GM19351 (cell line): ENCODE results near the gene DNAJC15.
"Not testable (repeated sequence)": the region's sequence is repeated elsewhere in the genome, so short reads cannot be mapped to it uniquely, and the experiment has no call there.

Experiments
- ATAC-seq: cut with Tn5 transposase; IDR thresholded peaks from one replicate; pipeline ENCODE4 v1.9.1; 2021; ENCODE audit warnings: mild to moderate bottlenecking, moderate library complexity; ENCODE audit not compliant: unreplicated experiment

The DNAJC15 gene

DNA sequence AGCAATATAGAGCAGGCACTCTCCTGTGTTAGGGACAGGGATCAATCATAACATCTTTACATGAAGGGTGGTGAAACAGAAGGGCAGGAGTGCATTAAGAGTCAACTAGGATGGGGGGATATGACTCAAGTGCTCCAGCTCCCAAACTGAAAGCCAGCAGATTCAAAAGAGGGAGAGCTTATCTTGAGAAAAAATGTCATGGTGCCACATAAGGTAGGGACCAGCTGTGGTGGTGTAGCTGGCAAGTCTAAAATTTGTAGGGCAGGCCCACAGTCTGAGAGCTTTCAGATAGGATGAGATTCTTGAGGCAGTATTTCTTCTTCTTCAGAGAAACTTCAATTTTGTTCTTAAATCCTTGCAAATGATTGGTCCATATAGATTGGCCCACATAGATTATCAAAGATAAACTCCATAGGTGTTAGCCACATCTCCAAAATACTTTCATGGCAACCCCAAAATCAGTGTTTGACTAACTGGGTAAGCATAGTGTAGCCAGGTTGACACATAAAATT, 19.1 kb downstream of the DNAJC15 start:
- ATAC-seq = no peak

GRCh38 chr13:43044720-43045301, 21.4 kb downstream of the DNAJC15 start:
- ATAC-seq = no peak

DNA sequence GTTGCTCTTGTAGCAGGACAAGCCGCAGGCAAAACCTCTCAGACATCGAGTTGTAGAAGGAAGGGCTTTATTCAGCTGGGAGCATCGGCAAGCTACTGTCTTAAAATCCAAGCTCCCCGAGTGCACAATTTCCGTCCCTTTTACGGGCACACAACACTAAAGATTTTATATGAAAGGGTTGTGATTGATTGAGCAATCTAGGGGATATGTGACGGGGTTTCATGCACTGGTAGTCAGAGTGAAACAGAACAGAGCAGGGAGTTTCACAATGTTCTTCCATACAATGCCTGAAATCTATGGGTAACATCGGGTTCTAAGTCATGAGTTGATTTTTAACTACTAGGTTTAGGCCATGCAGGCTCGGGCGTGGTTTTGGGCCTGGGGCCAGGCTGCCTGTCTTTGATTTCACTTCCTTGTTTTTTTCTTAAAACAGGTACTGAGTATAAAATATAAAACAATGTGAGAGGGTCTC, 22.0 kb downstream of the DNAJC15 start:
- ATAC-seq = not testable (repeated sequence)

DNA sequence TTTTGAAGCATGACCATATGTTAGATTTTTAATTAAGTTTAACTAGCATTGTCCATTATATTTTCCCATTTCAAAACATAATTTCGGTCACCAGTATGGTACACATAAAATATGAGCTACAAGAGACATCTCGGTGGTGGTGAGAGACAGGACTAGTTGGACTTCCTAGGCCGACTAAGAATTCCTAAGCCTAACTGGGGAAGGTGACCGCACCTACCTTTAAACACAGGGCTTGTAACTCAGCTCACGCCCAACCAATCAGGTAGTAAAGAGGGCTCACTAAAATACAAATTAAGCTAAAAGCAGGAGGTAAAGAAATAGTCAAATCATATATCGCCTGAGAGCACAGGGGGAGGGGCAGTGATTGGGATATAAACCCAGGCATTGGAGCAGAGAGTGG, 22.9 kb downstream of the DNAJC15 start:
- ATAC-seq = no peak

DNA sequence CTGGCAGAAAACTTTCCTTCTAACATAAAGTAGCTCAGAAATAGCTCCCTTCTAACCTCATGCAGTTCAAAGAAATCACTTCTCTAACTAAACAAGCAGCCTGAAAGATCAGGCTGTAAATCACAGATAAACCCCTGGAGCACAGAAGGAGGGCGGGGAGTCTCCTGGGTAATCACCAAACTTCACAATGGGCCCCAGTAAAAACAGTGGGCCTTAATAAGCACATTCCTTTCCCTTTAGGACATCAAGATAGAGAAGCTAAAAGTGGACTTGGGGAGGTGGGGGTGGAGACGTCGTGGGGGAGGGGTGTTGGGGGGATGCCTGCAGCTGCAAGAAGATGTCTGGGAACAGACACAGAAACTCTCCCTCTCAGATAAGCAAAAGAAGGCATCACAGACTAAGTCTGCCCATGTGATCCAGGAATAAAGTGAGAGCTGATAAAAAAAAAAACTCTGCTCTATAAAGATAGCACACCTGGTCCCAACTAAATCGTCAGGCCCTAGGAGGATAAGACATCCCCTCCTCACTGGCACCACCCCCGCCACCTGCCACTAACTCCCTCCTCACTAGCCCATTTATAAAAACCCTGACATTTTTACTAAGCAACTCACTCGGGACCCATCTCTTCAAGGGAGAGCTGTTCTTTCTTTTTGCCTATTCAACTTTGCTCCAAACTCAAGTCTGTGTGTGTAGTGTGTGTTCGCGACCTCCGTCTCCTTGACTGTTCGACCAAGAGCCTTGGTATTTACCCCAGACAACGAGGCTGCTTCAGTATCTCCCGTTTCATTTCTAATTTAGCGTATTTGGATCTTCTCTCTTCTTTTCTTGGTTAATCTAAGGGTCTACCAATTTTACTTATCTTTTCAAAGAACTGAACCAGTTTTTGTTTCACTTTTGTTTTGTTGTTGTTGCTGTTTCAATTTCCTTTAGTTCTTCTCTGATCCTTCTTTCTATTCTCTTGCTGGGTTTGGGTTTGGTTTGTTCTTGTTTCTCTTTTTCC, 31.7 kb downstream of the DNAJC15 start:
- ATAC-seq = peak; percentile 41

GRCh38 chr13:43057653-43058317, 34.4 kb downstream of the DNAJC15 start:
- ATAC-seq = peak; percentile 67

- peak; percentile 41 for ATAC-seq
Measured at GRCh38 chr13:43058318-43058674, 34.9 kb downstream of the DNAJC15 start.

- ATAC-seq = no peak
Measured at GRCh38 chr13:43058831-43059230, 35.4 kb downstream of the DNAJC15 start.

DNA sequence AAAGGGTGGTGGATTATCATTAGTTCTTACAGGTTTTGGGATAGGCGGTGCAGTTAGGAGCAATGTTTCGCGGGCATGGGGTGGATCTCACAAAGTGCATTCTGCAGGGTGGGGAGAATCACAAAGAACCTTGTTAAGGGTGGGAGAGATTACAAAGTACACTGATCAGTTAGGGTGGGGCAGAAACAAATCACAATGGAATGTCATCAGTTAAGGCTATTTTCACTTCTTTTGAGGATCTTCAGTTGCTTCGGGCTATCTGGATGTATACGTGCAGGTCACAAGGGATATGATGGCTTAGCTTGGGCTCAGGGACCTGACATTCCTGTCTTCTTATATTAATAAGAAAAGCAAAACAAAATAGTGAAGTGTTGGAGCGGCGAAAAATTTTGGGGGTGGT, 36.4 kb downstream of the DNAJC15 start:
- ATAC-seq = not testable (repeated sequence)

- ATAC-seq = not testable (repeated sequence)
Measured at GRCh38 chr13:43060806-43061205, 37.4 kb downstream of the DNAJC15 start.

DNA sequence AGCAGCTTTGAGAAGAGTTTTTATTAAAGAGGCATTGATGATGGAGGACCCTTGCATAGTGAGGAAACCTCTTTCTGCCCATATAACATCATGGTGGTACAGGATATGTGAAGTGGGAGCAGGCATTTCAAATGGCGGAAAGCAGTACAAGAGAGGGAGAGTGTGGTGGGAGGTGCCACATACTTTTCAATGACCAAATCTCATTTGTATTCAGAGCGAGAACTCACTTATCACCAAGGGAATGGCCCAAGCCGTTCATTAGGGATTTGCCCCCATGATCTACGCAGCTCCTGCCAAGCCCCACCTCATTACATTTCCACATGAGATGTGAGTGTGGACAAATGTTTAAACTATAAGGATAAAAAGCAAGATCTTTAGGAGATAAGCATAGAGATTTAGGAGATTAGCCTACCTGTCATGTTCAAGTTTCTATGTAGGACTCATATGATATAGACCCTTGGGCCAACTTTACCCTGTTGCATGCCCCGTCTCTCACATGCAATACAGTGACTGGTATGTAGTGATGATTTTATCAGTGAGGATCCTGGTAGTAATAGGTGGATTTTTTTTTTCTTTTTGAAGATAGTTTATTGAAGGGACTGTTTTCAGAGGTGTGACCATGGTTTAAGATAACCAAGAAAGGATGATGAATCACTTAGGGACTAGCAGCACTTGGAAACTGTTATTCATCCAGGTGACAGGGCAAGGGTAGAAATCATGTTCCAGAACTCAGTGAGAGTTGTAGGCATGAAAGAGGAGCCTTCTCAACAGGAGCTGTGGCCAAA, 38.3 kb downstream of the DNAJC15 start:
- no peak for ATAC-seq

DNA sequence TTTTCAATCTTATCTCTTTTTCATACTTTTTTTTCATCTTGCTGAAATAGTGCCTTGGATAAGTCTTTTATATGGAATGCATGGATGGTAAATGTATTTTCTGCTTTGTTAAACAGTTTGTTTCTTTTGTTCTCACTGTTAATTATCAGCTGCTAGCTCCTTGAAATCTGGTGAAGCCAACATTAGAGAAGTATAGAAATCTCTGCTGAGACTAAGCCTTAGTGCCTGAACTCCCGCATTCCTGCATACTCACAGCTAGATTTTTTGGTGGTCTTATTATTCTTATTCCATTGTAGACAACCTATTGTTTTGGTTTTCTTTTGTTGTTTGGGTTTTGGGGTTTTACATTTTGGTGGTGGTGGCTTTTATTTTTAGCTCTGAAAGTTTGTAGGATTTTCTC, 48.4 kb downstream of the DNAJC15 start:
- ATAC-seq = no peak

GRCh38 chr13:43072394-43072793, 49.0 kb downstream of the DNAJC15 start:
- no peak for ATAC-seq

GRCh38 chr13:43074824-43075510, 51.6 kb downstream of the DNAJC15 start:
- peak; percentile 87 for ATAC-seq

DNA sequence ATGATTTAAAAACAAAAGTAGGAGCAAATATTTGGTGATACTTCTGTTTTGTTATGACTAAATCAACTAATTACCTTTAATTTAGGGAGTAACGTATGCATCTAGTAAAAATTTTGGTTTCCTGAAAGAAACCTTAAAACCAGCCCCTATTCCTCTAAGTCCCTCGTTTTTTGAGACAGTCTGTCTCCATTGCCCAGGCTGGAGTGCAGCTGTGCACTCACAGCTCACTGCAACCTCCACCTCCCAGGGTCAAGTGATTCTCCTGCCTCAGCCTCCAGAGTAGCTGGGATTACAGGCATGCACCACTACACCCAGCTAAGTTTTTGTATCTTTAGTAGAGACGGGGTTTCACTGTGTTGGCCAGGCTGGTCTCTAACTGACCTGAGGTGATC, 52.1 kb downstream of the DNAJC15 start:
- not testable (repeated sequence) for ATAC-seq

DNA sequence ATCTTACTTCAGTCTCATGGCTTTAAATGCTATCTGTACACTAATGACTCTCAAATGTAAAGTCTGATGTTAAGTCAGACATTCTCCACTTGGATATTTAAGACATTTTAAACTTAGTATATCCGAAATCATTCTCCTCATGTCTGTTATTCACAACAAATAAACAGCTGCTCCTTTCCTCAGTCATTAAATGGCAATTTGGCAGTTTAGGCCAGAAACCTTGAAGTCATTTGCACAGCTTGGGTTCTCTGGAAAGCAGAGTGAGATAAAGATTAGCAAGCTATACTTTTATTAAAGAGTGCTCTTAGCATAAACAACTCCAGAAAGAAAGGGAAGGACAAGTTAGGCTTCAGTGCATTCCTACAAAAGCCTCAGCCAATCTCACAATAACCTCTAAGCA, 53.7 kb downstream of the DNAJC15 start:
- ATAC-seq = no peak

- no peak for ATAC-seq
Measured at GRCh38 chr13:43077461-43077860, 54.1 kb downstream of the DNAJC15 start.

DNA sequence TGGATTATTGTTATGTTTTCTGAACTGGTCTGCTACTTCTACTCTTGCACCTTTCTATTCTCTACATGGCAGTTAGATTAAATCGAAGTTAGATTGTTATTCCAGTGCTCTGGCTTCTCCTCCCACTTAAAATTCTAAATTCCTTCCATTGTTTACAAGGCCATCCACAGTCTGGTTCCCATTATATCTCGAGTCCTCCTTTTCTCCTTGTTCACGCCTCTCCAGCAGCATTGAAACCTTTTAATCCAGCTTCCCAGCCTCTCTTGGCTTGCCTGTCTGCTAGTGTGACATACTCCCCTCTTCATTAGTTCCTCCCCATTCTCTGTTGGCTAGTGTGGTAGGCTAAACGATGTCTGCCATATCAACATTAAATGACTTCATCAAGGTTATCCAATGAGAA, 54.5 kb downstream of the DNAJC15 start:
- ATAC-seq = no peak

GRCh38 chr13:43078399-43078798, 55.0 kb downstream of the DNAJC15 start:
- no peak for ATAC-seq

GRCh38 chr13:43079392-43079931, 56.1 kb downstream of the DNAJC15 start:
- ATAC-seq = no peak
